Stomach (tissue), 4 donors: Measurements from ENCODE around the gene WDR64.

Experiments
- EP300 ChIP-seq: sonication (generic); formaldehyde crosslinking; IDR thresholded peaks from one replicate; pipeline ENCODE4 v1.6.1; 2017; ENCODE audit warnings: antibody characterized with exemption
- POLR2A ChIP-seq, 4 donors: fragments of 450-650 bp; IDR thresholded peaks; one replicate each; pipeline ENCODE4 v1.6.1; 2016; ENCODE audit warnings: antibody characterized with exemption in 4 of 4, control low read depth in 2 of 4, mild to moderate bottlenecking in 1 of 4, moderate library complexity in 1 of 4
- POLR2AphosphoS5 ChIP-seq, 3 donors: sonication (generic); formaldehyde crosslinking; IDR thresholded peaks; one replicate each; pipeline ENCODE4 v1.6.1; 2016; ENCODE audit warnings: antibody characterized with exemption in 3 of 3
- TF ChIP-seq, protein P1 (sequence below), 7 experiments: fragments of 450-650 bp in 4 of 7; fragments of 200-600 bp in 3 of 7; sonication (generic) in 3 of 7; IDR thresholded peaks; one replicate each; pipeline ENCODE4 v1.5.1; 2016 to 2019; ENCODE audit warnings: antibody characterized with exemption in 7 of 7, control low read depth in 2 of 7, mild to moderate bottlenecking in 1 of 7

- TF ChIP-seq, protein P1, sequence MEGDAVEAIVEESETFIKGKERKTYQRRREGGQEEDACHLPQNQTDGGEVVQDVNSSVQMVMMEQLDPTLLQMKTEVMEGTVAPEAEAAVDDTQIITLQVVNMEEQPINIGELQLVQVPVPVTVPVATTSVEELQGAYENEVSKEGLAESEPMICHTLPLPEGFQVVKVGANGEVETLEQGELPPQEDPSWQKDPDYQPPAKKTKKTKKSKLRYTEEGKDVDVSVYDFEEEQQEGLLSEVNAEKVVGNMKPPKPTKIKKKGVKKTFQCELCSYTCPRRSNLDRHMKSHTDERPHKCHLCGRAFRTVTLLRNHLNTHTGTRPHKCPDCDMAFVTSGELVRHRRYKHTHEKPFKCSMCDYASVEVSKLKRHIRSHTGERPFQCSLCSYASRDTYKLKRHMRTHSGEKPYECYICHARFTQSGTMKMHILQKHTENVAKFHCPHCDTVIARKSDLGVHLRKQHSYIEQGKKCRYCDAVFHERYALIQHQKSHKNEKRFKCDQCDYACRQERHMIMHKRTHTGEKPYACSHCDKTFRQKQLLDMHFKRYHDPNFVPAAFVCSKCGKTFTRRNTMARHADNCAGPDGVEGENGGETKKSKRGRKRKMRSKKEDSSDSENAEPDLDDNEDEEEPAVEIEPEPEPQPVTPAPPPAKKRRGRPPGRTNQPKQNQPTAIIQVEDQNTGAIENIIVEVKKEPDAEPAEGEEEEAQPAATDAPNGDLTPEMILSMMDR (IDR thresholded peaks at IDR 0.05): no peak
- TF ChIP-seq POLR2A (IDR thresholded peaks at IDR 0.05) (no peak), EP300 (no peak), POLR2AphosphoS5 (IDR thresholded peaks at IDR 0.05) (no peak)
Measured at GRCh38 chr1:241611736-241612135, 40.3 kb upstream of the WDR64 start.
